ENCODE results near the gene KRTAP5-6.
"Not testable (repeated sequence)": the region's sequence is repeated elsewhere in the genome, so short reads cannot be mapped to it uniquely, and the experiment has no call there.

DNA sequence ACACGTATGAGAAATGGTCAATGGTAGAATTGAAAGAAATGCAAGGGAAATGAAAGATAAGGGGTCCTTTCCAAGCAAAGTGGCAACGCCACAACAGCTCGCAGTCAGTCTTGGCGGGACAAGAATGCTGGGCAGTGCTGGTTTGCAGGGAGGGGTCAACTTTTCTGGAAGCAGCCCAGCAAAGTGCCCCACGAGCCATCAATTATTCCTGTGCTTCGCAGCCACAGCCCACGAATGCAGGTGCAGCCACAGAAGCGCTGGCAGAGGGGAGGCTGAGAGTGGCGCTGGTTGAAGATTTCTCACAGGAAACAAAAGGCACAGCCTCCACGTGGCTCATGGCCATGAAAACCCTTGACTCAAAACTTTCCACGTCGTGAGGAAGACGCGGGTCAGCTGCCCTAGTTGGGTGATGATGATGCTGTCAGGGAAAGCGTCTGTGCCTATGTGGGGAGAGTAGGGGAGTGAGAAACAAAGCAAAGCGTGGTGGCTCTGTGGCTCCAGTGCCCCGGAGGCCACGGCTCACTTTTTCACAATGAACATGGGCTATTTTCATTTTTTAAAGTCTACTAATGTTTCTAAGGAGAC lies 34.2 kb upstream of the KRTAP5-6 start:
- TF ChIP-seq ZNF561 (tag by site-specific recombination; IDR thresholded peaks at IDR 0.05; ENCODE audit: borderline replicate concordance); ZNF239 (tag by site-specific recombination; IDR thresholded peaks at IDR 0.05); HOXA7 (CRISPR knock-in tag; IDR thresholded peaks at IDR 0.05; ENCODE audit: borderline replicate concordance); TCF7L2 (IDR thresholded peaks at IDR 0.05; ENCODE audit: borderline replicate concordance, low read depth, low read length); ZNF274 (IDR thresholded peaks at IDR 0.05; ENCODE audit: low read length); ZNF274 (tag by site-specific recombination; IDR thresholded peaks at IDR 0.05; ENCODE audit: borderline replicate concordance); ZNF768 (tag by site-specific recombination; IDR thresholded peaks at IDR 0.05); ZNF664 (tag by site-specific recombination; IDR thresholded peaks at IDR 0.05); ZNF174 (tag by site-specific recombination; IDR thresholded peaks at IDR 0.05); ZSCAN30 (tag by site-specific recombination; IDR thresholded peaks at IDR 0.05); ZNF121 (tag by site-specific recombination; IDR thresholded peaks at IDR 0.05); ZBTB1 (tag by site-specific recombination; IDR thresholded peaks at IDR 0.05); ZNF707 (tag by site-specific recombination; IDR thresholded peaks at IDR 0.05): not testable (repeated sequence)
- TF ChIP-seq, protein P1, sequence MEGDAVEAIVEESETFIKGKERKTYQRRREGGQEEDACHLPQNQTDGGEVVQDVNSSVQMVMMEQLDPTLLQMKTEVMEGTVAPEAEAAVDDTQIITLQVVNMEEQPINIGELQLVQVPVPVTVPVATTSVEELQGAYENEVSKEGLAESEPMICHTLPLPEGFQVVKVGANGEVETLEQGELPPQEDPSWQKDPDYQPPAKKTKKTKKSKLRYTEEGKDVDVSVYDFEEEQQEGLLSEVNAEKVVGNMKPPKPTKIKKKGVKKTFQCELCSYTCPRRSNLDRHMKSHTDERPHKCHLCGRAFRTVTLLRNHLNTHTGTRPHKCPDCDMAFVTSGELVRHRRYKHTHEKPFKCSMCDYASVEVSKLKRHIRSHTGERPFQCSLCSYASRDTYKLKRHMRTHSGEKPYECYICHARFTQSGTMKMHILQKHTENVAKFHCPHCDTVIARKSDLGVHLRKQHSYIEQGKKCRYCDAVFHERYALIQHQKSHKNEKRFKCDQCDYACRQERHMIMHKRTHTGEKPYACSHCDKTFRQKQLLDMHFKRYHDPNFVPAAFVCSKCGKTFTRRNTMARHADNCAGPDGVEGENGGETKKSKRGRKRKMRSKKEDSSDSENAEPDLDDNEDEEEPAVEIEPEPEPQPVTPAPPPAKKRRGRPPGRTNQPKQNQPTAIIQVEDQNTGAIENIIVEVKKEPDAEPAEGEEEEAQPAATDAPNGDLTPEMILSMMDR (tag by site-specific recombination; IDR thresholded peaks at IDR 0.05): not testable (repeated sequence)
- TF ChIP-seq, protein P2, sequence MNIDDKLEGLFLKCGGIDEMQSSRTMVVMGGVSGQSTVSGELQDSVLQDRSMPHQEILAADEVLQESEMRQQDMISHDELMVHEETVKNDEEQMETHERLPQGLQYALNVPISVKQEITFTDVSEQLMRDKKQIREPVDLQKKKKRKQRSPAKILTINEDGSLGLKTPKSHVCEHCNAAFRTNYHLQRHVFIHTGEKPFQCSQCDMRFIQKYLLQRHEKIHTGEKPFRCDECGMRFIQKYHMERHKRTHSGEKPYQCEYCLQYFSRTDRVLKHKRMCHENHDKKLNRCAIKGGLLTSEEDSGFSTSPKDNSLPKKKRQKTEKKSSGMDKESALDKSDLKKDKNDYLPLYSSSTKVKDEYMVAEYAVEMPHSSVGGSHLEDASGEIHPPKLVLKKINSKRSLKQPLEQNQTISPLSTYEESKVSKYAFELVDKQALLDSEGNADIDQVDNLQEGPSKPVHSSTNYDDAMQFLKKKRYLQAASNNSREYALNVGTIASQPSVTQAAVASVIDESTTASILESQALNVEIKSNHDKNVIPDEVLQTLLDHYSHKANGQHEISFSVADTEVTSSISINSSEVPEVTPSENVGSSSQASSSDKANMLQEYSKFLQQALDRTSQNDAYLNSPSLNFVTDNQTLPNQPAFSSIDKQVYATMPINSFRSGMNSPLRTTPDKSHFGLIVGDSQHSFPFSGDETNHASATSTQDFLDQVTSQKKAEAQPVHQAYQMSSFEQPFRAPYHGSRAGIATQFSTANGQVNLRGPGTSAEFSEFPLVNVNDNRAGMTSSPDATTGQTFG (tag by site-specific recombination; IDR thresholded peaks at IDR 0.05; ENCODE audit: borderline replicate concordance): not testable (repeated sequence)
